ENCODE results near the gene KLHL35.

Gene KLHL35

GRCh38 chr11:75424396-75424795 is 8.6 kb downstream of the KLHL35 start:
- H3K4me2 ChIP-seq (ENCODE audit: insufficient read depth, low read length), result no peak overlapping the region
- H3K4me3 ChIP-seq (ENCODE audit: low read depth in 1 of 2, low read length in 2 of 2), result no peak overlapping the region
- H2AFZ ChIP-seq (ENCODE audit: low read depth, low read length), result no peak overlapping the region
- TF ChIP-seq, protein P1, sequence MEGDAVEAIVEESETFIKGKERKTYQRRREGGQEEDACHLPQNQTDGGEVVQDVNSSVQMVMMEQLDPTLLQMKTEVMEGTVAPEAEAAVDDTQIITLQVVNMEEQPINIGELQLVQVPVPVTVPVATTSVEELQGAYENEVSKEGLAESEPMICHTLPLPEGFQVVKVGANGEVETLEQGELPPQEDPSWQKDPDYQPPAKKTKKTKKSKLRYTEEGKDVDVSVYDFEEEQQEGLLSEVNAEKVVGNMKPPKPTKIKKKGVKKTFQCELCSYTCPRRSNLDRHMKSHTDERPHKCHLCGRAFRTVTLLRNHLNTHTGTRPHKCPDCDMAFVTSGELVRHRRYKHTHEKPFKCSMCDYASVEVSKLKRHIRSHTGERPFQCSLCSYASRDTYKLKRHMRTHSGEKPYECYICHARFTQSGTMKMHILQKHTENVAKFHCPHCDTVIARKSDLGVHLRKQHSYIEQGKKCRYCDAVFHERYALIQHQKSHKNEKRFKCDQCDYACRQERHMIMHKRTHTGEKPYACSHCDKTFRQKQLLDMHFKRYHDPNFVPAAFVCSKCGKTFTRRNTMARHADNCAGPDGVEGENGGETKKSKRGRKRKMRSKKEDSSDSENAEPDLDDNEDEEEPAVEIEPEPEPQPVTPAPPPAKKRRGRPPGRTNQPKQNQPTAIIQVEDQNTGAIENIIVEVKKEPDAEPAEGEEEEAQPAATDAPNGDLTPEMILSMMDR (IDR thresholded peaks at IDR 0.05; ENCODE audit: borderline replicate concordance, extremely low read depth, low read length, poor library complexity, severe bottlenecking), result no peak
- TF ChIP-seq EZH2 (IDR thresholded peaks at IDR 0.05; ENCODE audit: borderline replicate concordance, low read depth, low read length, severe bottlenecking), result no peak
- no peaks in the 10 kb centered on the region; the same call in 1 of the 2 replicates for H3K36me3 ChIP-seq (ENCODE audit: insufficient read depth, low read length)
- no peaks in the 10 kb centered on the region for H3K27me3 ChIP-seq (ENCODE audit: insufficient read depth, low read length, poor library complexity)
- peaks cover 3% of the 10 kb centered on the region; the same call in 1 of the 2 replicates for H4K20me1 ChIP-seq (ENCODE audit: insufficient read depth, low read length)
- no peak for DNase-seq
- H3K27ac ChIP-seq (ENCODE audit: low read length), result no peak overlapping the region
- H3K9ac ChIP-seq (ENCODE audit: low read depth, low read length), result no peak overlapping the region
- no peaks in the 10 kb centered on the region for H3K79me2 ChIP-seq (ENCODE audit: insufficient read depth, low read length)
- H3K9me3 ChIP-seq (ENCODE audit: insufficient read depth, low read length, severe bottlenecking), result no peaks in the 10 kb centered on the region
- ATAC-seq (ENCODE audit: insufficient read depth, low read depth), result no peak
- H3K4me1 ChIP-seq (ENCODE audit: insufficient read depth, low read length), result no peaks in the 10 kb centered on the region

GRCh38 chr11:75423721-75424120 is 9.3 kb downstream of the KLHL35 start:
- H3K9ac ChIP-seq (ENCODE audit: low read depth, low read length), result no peak overlapping the region
- no peaks in the 10 kb centered on the region for H3K9me3 ChIP-seq (ENCODE audit: insufficient read depth, low read length, severe bottlenecking)
- DNase-seq, result no peak
- no peak overlapping the region for H3K4me2 ChIP-seq (ENCODE audit: insufficient read depth, low read length)
- no peaks in the 10 kb centered on the region; the same call in 1 of the 2 replicates for H3K36me3 ChIP-seq (ENCODE audit: insufficient read depth, low read length)
- H3K27ac ChIP-seq (ENCODE audit: low read length), result no peak overlapping the region
- H3K4me3 ChIP-seq (ENCODE audit: low read depth in 1 of 2, low read length in 2 of 2), result no peak overlapping the region
- no peak for ATAC-seq (ENCODE audit: insufficient read depth, low read depth)
- peaks cover 3% of the 10 kb centered on the region; the same call in 1 of the 2 replicates for H4K20me1 ChIP-seq (ENCODE audit: insufficient read depth, low read length)
- H3K79me2 ChIP-seq (ENCODE audit: insufficient read depth, low read length), result no peaks in the 10 kb centered on the region
- H3K27me3 ChIP-seq (ENCODE audit: insufficient read depth, low read length, poor library complexity), result no peaks in the 10 kb centered on the region
- H2AFZ ChIP-seq (ENCODE audit: low read depth, low read length), result no peak overlapping the region
- TF ChIP-seq, protein P1 (IDR thresholded peaks at IDR 0.05; ENCODE audit: borderline replicate concordance, extremely low read depth, low read length, poor library complexity, severe bottlenecking), result no peak
- no peak for TF ChIP-seq EZH2 (IDR thresholded peaks at IDR 0.05; ENCODE audit: borderline replicate concordance, low read depth, low read length, severe bottlenecking)
- H3K4me1 ChIP-seq (ENCODE audit: insufficient read depth, low read length), result no peaks in the 10 kb centered on the region

GRCh38 chr11:75422248-75423231 is 10.5 kb downstream of the KLHL35 start:
- TF ChIP-seq EZH2 (IDR thresholded peaks at IDR 0.05; ENCODE audit: borderline replicate concordance, low read depth, low read length, severe bottlenecking), result no peak
- TF ChIP-seq, protein P1 (IDR thresholded peaks at IDR 0.05; ENCODE audit: borderline replicate concordance, extremely low read depth, low read length, poor library complexity, severe bottlenecking), result no peak
- Histone ChIP-seq H3K36me3 (ENCODE audit: insufficient read depth, low read length) (no peaks in the 10 kb centered on the region; the same call in 1 of the 2 replicates), H3K4me2 (ENCODE audit: insufficient read depth, low read length) (no peak overlapping the region), H4K20me1 (ENCODE audit: insufficient read depth, low read length) (peaks cover 3% of the 10 kb centered on the region; the same call in 1 of the 2 replicates), H3K27ac (ENCODE audit: low read length) (no peak overlapping the region), H2AFZ (ENCODE audit: low read depth, low read length) (no peak overlapping the region), H3K4me3 (ENCODE audit: low read depth in 1 of 2, low read length in 2 of 2) (no peak overlapping the region), H3K27me3 (ENCODE audit: insufficient read depth, low read length, poor library complexity) (no peaks in the 10 kb centered on the region), H3K9me3 (ENCODE audit: insufficient read depth, low read length, severe bottlenecking) (no peaks in the 10 kb centered on the region), H3K4me1 (ENCODE audit: insufficient read depth, low read length) (no peaks in the 10 kb centered on the region), H3K79me2 (ENCODE audit: insufficient read depth, low read length) (no peaks in the 10 kb centered on the region), H3K9ac (ENCODE audit: low read depth, low read length) (no peak overlapping the region)
- no peak for ATAC-seq (ENCODE audit: insufficient read depth, low read depth)
- no peak for DNase-seq
